SJCRH30 (cell line): ENCODE measurements around the gene PTPN11. TPM values are rescaled to one million over a fixed set of nuclear protein-coding genes. Genes with fewer than 3 reads are reported as not detected.
"Not testable (repeated sequence)": the region's sequence is repeated elsewhere in the genome, so short reads cannot be mapped to it uniquely, and the experiment has no call there.

Experiments used
- DNase-seq, 2 experiments: peaks; one replicate each; pipeline ENCODE4 v3.0.0-alpha.2; 2015 to 2020
- H3K27ac ChIP-seq: fragments of 250-450 bp; sonication (Bioruptor Pico); 2 replicates; pipeline ENCODE4 v1.5.1; 2020; ENCODE audit warnings: mild to moderate bottlenecking, moderate library complexity
- H3K27me3 ChIP-seq: fragments of 250-450 bp; sonication (Bioruptor Pico); 2 replicates; pipeline ENCODE4 v1.5.1; 2020; ENCODE audit warnings: mild to moderate bottlenecking, moderate library complexity
- H3K36me3 ChIP-seq: fragments of 250-450 bp; sonication (Bioruptor Pico); 2 replicates; pipeline ENCODE4 v1.5.1; 2020; ENCODE audit warnings: mild to moderate bottlenecking, moderate library complexity
- H3K4me1 ChIP-seq: fragments of 250-450 bp; sonication (Bioruptor Pico); 2 replicates; pipeline ENCODE4 v1.5.1; 2020; ENCODE audit warnings: mild to moderate bottlenecking, moderate library complexity
- H3K4me3 ChIP-seq: fragments of 250-450 bp; sonication (Bioruptor Pico); 2 replicates; pipeline ENCODE4 v1.5.1; 2020; ENCODE audit warnings: mild to moderate bottlenecking, moderate library complexity
- H3K9me3 ChIP-seq: fragments of 250-450 bp; sonication (Bioruptor Pico); replicated peaks from 2 replicates; pipeline ENCODE4 v1.5.1; 2020; ENCODE audit warnings: mild to moderate bottlenecking, moderate library complexity
- total RNA-seq: library from RNA; depleted of rRNA; stranded (reverse); fragments of >200 nt; shearing (Covaris generic); gene quantifications from 2 replicates; pipeline ENCODE4 v1.2.3, GENCODE V29; 2014

PTPN11 gene
- total RNA-seq, 1 experiment from 2014 or later = 90.6 TPM

DNA sequence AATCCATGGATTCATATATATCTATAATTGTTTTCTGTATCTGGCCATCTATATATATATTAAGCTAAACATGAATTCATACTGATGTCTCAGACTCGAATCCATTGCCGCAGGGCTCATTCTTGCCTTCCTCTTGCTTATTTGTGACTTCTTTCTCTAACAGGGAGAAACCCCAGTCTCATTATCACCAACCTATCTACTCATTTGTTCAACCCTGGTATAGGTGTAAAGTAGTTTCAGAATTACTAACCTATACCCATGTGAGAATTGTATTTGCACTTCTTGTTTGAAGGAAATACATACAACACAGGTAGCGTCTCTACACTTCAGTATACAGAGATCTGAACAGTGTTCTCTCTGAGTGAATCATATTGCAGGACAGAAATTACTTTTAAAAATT lies 77.7 kb downstream of the PTPN11 start:
- Histone ChIP-seq H3K27me3 (no peaks in the 10 kb centered on the region), H3K4me1 (no peaks in the 10 kb centered on the region), H3K27ac (no peak overlapping the region), H3K36me3 (peaks cover 38% of the 10 kb centered on the region), H3K9me3 (no peaks in the 10 kb centered on the region), H3K4me3 (no peak overlapping the region)
- no peak for DNase-seq

DNA sequence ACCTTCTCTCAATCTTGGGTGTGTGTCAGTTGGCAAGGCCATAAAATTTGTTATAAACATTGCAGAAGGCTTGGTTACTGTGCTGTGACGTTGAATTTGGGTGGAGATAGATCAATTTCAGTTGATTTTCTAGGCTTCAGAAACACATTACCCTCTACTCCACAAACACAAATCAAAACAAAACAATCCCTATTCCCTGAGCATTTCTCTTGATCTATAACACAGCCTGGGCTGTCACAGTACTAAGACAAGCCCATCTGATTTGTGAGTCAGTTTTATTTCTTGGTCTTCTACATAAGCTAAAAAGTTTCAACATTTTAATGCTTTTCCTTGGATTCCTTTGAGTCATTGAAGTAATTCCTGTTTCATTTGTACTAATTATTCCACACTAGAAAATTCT lies 79.8 kb downstream of the PTPN11 start:
- no peaks in the 10 kb centered on the region for H3K27me3 ChIP-seq
- peaks cover 32% of the 10 kb centered on the region for H3K36me3 ChIP-seq
- no peaks in the 10 kb centered on the region for H3K9me3 ChIP-seq
- no peaks in the 10 kb centered on the region for H3K4me1 ChIP-seq
- no peak for DNase-seq
- H3K4me3 ChIP-seq = no peak overlapping the region
- H3K27ac ChIP-seq = no peak overlapping the region

DNA sequence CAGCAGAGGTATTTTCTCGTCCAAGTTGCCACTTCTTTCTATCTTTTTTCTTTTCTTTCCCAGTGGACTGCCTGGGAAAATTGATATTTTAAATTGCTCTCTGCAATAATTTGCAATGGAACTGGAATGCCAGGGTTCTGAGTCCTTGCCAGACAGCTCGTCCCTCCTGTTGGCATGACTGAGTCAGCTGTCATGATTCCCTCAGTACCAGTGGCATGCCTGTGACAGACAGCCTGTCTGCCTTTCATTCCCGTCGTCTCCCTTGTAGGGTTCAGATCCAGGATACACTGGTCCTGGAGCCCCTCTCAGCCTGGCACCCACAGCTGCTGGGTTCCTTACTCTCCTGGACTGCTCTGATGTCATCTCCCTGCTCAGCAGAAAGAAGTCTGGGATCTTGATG lies 84.8 kb downstream of the PTPN11 start:
- Histone ChIP-seq H3K27ac (no peak overlapping the region), H3K27me3 (no peaks in the 10 kb centered on the region), H3K4me3 (no peak overlapping the region), H3K36me3 (peaks cover 45% of the 10 kb centered on the region), H3K9me3 (no peaks in the 10 kb centered on the region), H3K4me1 (no peaks in the 10 kb centered on the region)
- no peak for DNase-seq

DNA sequence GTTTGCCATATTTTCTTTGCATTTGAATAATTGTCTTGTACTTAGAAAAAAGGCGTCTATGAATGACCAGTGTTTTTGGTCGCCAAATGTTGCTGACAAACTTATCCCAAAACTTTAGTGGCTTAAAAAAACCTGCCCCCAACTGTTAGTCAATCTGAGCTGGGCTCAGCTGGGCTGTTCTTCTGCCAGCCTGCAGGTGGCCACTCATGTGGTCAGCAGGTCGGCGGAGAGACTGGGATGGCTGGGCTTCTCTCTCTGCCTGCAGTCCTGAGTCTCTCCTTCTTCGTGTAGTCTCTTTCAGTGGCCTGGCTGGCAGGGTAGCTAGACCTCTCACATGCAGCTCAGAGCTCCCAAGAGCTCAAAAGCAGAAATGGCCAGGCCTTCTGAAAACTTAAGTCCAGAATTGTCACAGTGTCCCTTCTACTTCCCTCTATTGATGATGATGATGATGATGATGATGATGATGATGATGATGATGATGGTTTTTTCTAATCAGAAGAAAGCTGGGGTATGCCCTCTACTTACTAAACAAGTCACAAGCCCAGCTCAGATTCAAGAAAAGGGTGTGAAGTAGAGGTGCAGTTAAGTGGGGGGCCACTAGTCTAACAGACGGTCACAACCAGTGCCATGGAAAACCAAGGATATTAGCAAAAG lies 87.9 kb downstream of the PTPN11 start:
- Histone ChIP-seq H3K36me3 (peaks cover 43% of the 10 kb centered on the region), H3K27me3 (no peaks in the 10 kb centered on the region), H3K4me3 (no peak overlapping the region), H3K9me3 (no peaks in the 10 kb centered on the region), H3K4me1 (no peaks in the 10 kb centered on the region), H3K27ac (no peak overlapping the region)
- no peak for DNase-seq

DNA sequence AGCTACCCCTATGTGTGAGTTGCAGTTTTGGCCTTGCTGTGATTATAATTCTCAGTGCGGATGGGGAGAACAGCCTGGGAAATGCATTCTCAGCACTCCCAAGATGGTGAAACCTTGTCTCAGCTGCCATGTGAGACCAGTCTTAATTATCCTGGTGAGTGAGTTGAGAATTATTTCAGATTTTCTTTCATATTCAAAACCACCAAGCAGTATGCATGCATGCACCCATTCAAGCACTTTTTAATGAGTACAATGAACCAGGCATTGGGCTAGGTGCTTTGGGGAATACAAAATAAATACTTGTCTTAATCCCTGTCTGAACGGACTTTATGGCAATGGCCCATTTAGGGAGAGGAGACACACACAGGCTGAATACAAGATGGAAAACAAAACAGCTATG lies 94.7 kb downstream of the PTPN11 start:
- Histone ChIP-seq H3K4me3 (no peak overlapping the region), H3K4me1 (peaks cover 37% of the 10 kb centered on the region), H3K9me3 (no peaks in the 10 kb centered on the region), H3K27ac (peak overlapping the region; percentile 89), H3K36me3 (peaks cover 5% of the 10 kb centered on the region; the same call in 1 of the 2 replicates), H3K27me3 (no peaks in the 10 kb centered on the region)
- DNase-seq = no peak

DNA sequence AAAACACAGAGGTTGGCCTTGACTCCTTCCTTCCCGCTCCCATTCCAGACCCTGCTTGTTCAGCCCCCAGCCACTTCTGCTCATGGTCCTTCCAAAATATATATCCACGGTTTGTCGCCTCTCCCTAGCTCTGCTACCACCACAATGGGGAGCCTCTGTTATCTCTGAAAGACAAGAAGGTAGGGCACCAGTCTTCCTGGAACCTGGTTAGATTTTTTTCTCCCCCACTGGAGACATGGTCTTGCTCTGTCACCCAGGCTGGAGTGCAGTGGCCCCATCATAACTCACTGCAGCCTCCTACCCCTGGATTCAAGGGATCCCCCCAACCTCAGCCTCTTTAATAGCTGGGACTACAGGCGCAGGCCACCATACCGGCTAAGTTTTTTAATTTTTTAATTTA lies 95.7 kb downstream of the PTPN11 start:
- H3K4me3 ChIP-seq = no peak overlapping the region
- peak; percentile 12 to 23 for DNase-seq
- H3K4me1 ChIP-seq = peaks cover 37% of the 10 kb centered on the region
- peak overlapping the region; percentile 89 for H3K27ac ChIP-seq
- 0 out of 2 replicates have a peak, but pooled peaks cover 5% of the 10 kb centered on the region for H3K36me3 ChIP-seq
- no peaks in the 10 kb centered on the region for H3K9me3 ChIP-seq
- H3K27me3 ChIP-seq = no peaks in the 10 kb centered on the region

DNA sequence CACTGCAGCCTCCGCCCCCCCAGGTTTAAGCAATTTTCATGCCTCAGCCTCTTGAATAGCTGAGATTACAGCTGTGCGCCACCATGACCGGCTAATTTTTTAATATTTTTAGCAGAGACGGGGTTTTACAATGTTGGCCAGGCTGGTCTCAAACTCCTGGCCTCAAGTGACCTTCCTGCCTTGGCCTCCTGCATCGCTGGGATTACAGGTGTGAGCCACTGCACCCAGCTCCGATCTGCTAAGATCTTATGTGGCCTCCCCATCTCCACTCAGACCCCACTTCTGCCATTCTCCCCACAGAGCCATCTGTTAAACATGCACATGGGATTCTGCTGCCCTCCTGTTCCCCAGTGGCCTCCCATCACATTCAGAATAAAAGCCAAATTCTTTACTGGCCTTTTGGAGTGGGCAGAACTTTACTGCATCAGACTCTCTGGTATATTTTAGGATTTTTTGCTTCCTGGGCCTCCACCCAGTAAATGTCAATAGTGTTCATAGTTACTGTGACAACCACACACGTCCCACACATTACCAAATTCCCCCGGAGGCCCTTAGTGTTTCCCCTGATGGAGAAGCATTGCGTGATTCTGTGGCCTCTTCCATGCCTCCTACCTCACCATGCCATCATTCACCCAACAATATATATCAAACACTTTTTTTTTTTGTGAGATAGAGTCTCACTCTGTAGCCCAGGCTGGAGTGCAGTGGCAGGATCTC lies 96.3 kb downstream of the PTPN11 start:
- Histone ChIP-seq H3K36me3 (0 out of 2 replicates have a peak, but pooled peaks cover 2% of the 10 kb centered on the region), H3K27me3 (no peaks in the 10 kb centered on the region), H3K9me3 (no peaks in the 10 kb centered on the region), H3K4me3 (no peak overlapping the region), H3K27ac (peak overlapping the region; percentile 89), H3K4me1 (peaks cover 37% of the 10 kb centered on the region)
- peak; percentile 58 to 70 for DNase-seq

DNA sequence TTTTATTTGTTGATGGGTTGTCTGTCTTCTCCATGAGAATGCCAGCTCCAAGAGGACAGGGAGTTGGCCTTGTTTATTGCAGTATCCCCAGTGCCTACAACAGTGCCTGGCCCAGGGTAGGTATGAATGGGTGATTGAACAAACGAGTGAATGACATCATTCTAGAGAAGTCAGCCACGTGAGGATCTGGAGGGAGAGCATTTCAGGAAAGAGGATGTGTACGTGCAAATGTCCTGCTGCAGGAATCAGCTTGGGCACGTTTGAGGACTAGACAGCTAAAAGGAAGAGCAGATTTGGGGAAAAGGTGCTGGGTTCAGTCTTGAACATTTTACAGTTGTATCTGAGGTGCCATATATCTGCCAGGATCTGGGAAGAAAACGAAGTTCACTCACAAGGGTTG lies 97.1 kb downstream of the PTPN11 start:
- H3K27me3 ChIP-seq = no peaks in the 10 kb centered on the region
- no peaks in the 10 kb centered on the region for H3K9me3 ChIP-seq
- DNase-seq = no peak
- H3K36me3 ChIP-seq = 0 out of 2 replicates have a peak, but pooled peaks cover 2% of the 10 kb centered on the region
- no peak overlapping the region for H3K4me3 ChIP-seq
- peak overlapping the region; percentile 89 for H3K27ac ChIP-seq
- H3K4me1 ChIP-seq = peaks cover 37% of the 10 kb centered on the region

DNA sequence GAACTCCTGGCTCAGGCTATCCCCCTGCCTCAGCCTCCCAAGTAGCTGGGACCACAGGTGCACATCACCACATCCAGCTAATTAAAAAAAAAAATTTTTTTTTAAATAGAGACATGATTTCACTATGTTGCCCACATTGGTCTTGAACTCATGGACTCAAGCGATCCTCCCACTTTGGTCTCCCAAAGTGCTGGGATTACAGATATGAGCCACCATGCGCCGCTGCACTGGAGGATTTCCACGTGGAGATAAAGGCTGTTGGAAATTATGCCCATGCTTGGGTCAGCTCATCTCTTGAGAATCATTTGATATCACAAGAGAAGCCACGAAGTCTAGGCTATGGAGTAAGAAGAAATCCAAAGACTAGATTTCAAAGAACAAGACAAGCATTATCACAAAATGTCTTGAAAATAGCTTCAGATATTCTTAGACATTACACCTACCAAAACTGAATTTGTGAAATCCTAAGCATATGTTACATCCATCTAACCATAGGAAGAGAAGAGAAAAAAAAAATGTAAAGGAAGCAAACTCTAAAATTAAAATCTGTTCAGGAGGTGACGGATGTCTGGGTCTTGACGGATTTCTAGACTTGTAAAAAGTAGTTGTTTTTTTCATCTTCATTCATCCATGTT lies 99.1 kb downstream of the PTPN11 start:
- DNase-seq = no peak
- Histone ChIP-seq H3K27ac (no peak overlapping the region), H3K27me3 (no peaks in the 10 kb centered on the region)

DNA sequence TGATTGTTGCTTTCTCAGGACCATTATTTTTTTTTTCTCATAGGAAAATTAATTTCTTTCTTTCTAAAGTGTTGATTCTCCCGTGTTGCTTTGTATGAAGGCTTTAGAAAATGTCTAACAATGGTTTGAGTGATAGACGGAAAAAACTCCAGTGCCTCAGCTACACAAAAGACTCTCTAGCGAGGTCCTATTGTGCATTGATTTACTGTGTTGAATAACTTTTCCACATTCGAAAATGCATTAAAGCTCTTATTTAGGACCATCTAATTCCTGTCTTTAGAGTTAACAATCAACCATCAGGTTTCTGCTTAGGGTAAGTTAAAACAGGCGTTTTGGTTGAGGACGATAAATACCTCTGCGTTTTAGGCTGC lies 99.6 kb downstream of the PTPN11 start:
- no peaks in the 10 kb centered on the region for H3K9me3 ChIP-seq
- no peaks in the 10 kb centered on the region for H3K36me3 ChIP-seq
- H3K27ac ChIP-seq = no peak overlapping the region
- no peaks in the 10 kb centered on the region for H3K27me3 ChIP-seq
- no peak for DNase-seq
- peaks cover 32% of the 10 kb centered on the region for H3K4me1 ChIP-seq
- no peak overlapping the region for H3K4me3 ChIP-seq

More for the DNA sequence above, 99.1 kb downstream of the PTPN11 start:
- Histone ChIP-seq H3K4me3 (no peak overlapping the region), H3K4me1 (peaks cover 35% of the 10 kb centered on the region), H3K9me3 (no peaks in the 10 kb centered on the region), H3K36me3 (no peaks in the 10 kb centered on the region)

DNA sequence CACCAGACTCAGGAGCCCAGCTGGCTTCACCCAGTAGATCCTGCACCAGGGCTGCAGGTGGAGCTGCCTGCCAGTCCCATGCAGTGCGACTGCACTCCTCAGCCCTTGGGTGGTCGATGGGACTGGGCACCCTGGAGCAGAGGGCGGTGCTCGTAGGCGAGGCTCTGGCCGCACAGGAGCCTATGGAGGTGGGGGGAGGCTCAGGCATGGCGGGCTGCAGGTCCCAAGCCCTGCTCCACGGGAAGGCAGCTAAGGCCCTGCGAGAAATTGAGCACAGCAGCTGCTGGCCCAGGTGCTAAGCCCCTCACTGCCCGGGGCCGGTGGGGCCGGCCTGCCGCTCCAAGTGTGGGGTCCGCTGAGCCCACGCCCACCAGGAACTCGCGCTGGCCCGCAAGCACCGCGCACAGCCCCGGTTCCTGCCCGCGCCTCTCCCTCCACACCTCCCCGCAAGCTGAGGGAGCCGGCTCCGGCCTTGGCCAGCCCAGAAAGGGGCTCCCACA lies 101.1 kb downstream of the PTPN11 start:
- not testable (repeated sequence) for H3K27ac ChIP-seq, H3K36me3 ChIP-seq, DNase-seq, H3K9me3 ChIP-seq, H3K4me3 ChIP-seq, H3K27me3 ChIP-seq
- peaks cover 16% of the 10 kb centered on the region for H3K4me1 ChIP-seq

DNA sequence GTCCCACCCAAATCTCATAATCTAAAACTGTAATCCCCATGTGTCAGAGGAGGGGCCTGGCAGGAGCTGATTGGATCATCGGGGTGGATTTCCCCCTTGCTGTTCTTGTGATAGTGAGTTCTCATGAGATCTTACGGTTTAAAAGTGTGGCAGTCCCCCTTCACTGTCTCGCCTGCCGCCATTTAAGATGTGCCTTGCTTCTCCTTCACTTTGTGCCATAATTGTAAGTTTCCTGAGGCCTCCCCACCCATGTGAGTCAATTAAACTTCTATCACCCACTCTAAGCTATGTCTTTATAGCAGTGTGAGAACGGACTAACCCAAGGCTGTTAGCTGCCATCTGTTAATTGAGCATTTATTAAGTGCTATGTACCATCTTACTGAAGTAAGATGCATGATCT lies 105.1 kb downstream of the PTPN11 start:
- Histone ChIP-seq H3K27me3 (no peaks in the 10 kb centered on the region), H3K27ac (no peak overlapping the region), H3K4me3 (no peak overlapping the region), H3K9me3 (no peaks in the 10 kb centered on the region), H3K36me3 (no peaks in the 10 kb centered on the region), H3K4me1 (no peaks in the 10 kb centered on the region)
- no peak for DNase-seq

DNA sequence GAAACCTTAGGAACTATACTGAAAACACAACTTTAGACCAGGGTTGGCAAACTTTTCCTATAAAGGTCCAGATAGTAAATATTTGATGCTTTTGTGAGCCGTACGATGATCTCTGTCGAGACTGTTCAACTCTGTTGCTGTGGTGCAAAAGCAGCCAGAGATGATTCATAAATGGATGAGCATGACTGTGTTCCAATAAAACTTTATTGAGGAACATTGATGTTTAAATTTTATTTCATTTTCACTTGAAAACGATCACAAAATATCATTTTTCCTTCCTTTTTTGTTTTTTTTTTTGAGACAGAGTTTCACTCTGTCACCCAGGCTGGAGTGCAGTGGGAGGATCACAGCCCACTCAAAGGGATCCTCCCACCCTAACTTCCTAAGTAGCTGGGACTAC lies 105.5 kb downstream of the PTPN11 start:
- Histone ChIP-seq H3K4me3 (no peak overlapping the region), H3K36me3 (no peaks in the 10 kb centered on the region), H3K4me1 (no peaks in the 10 kb centered on the region), H3K27me3 (no peaks in the 10 kb centered on the region), H3K9me3 (no peaks in the 10 kb centered on the region), H3K27ac (no peak overlapping the region)
- DNase-seq = no peak

DNA sequence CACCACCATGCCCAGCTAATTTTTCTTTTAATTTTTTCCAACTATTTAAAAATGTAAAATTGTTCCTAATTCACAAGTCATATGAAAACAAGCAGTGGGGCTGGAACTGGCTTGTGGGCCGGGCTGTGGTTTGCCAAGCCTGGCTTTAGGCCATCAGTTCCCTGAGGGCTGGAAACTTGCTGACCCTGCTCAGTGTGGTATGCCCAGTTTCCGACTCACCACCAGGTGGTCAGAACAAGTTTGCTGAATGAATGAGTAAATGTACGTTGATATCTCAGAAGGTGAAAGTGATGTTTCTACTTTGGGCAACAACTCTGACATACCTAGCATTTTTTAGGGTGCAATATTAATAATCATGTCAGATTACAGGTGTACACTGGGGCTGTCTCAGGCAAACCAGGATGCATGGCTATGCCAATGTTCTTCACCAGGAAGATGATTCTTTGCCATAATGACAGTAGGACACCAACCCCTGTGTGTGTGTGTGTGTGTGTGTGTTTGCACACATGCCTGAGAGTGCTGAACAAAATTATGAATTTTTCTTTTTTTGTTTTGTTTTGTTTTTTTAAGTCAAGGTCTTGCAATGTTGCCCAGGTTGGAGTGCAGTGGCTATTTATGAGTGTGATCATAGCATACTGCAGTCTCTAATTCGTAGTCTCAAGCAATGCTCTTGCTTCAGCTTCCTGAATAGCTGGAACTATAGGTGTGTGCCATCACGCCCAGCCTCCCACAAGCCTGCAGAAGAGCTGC lies 106.1 kb downstream of the PTPN11 start:
- Histone ChIP-seq H3K27me3 (no peaks in the 10 kb centered on the region), H3K9me3 (no peaks in the 10 kb centered on the region), H3K4me1 (no peaks in the 10 kb centered on the region), H3K4me3 (no peak overlapping the region), H3K27ac (no peak overlapping the region), H3K36me3 (no peaks in the 10 kb centered on the region)
- peak; percentile 23 to 35 for DNase-seq

DNA sequence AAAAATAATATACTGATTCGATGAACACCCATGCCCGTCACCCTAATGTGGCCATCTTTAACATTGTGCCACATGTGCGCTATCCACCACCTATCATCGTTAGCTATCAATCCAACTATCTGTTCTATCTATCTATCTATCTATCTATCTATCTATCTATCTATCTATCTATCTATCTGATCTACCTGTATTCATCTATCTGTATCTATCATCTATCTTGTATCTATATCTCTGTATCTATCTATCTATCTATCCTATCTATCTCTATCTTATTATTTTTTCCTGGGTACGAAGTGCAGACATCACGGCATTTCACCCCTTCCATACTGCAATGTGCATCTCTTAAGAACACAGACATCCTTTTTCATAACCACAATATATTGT lies 106.7 kb downstream of the PTPN11 start:
- H3K27ac ChIP-seq = no peak overlapping the region
- H3K36me3 ChIP-seq = no peaks in the 10 kb centered on the region

More for the DNA sequence above, 106.7 kb downstream of the PTPN11 start:
- H3K9me3 ChIP-seq = no peaks in the 10 kb centered on the region
- no peaks in the 10 kb centered on the region for H3K4me1 ChIP-seq
- no peak overlapping the region for H3K4me3 ChIP-seq
- no peak for DNase-seq
- no peaks in the 10 kb centered on the region for H3K27me3 ChIP-seq
